Measurements from ENCODE around the gene TAF8.

DNA sequence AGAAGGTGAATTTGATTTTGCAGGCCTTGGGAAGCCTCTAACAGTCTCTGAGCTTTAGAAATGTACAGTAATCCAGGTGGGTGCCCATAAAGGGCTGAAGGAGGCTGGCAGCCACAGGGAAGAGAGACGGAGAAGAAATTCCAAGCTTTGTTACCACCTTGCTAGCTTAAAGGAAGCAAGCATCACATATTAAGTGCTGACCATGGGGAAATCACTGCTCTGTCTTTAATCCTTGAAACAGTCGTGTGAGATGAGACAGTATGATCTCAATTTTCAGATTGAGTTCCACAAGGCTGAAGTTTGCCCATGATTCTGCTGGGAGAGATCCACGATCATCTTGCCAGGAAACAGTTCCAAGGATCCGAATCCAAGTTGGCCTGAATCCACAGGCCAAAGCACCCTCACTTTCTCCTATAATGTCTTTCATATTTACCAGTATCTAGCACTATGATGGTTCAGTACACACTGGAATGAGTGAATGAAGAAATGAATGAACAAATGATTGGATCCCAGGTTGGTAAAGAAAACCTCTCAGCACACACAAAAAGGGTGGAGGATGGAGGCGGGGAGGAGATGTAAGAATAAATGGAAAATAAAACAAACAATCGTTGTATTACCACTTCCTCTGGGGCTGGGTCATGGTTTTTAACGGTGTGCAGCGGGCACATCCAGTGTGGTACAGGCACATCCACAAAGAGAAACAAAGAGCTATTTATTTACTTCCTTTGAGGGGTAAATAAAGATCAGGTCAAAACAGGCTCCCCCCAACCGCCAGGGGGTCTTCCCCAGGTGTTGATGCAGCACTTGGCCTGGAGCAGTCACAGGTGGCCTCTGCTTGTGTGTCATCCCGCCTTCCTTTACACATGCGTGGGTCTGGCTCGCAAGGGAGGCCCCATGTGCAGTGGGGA is 28.2 kb upstream of the TAF8 start:
- TF ChIP-seq CTCF (IDR thresholded peaks at IDR 0.05) (no peak), EP300 (IDR thresholded peaks at IDR 0.05) (no peak)

Measured in esophagus muscularis mucosa (tissue), 3 donors.